ENCODE results near the gene NR3C2. TPM values are rescaled to one million over a fixed set of nuclear protein-coding genes. Genes with fewer than 3 reads are reported as not detected.

Gene NR3C2
- total RNA-seq, 1 experiment from 2014 or later, result 0.96 TPM

- Histone ChIP-seq H3K4me2 (no peak overlapping the region), H3K4me3 (no peak overlapping the region), H3K79me2 (ENCODE audit: low read depth) (no peaks in the 10 kb centered on the region), H3F3A (ENCODE audit: insufficient read depth, low read depth) (no peaks in the 10 kb centered on the region), H3K27ac (no peak overlapping the region), H3K9me2 (ENCODE audit: insufficient read depth) (no peaks in the 10 kb centered on the region), H2AFZ (no peak overlapping the region), H3K4me1 (replicated peaks; ENCODE audit: insufficient read depth) (no peaks in the 10 kb centered on the region), H3K36me3 (ENCODE audit: low read depth) (no peaks in the 10 kb centered on the region), H4K20me1 (ENCODE audit: insufficient read depth) (no peaks in the 10 kb centered on the region), H3K9me3 (ENCODE audit: insufficient read depth, low read depth) (no peaks in the 10 kb centered on the region), H3K27me3 (ENCODE audit: insufficient read depth, low read depth) (no peaks in the 10 kb centered on the region)
- TF ChIP-seq CTCF (conservative IDR thresholded peaks at IDR 0.05), result no peak
- DNase-seq, result no peak
- POLR2A ChIA-PET (ENCODE audit: unreplicated experiment), result no interaction called here
- BruUV-seq (replicated peaks), result no TSS peak
- intact Hi-C loops (cut with micrococcal nuclease; ENCODE audit: unreplicated experiment), result no loop called here
- CTCF ChIA-PET, result no interaction called here
Measured at GRCh38 chr4:148275266-148275665, 166.9 kb downstream of the NR3C2 start.

- no peaks in the 10 kb centered on the region for H3K9me2 ChIP-seq (ENCODE audit: insufficient read depth)
- H2AFZ ChIP-seq, result no peak overlapping the region
- CTCF ChIA-PET, result interaction anchor here (0.6 kb wide), 1 partner anchor 156 kb away, joined by 3 read pairs; no protein-coding TSS in a partner anchor
- no peak for DNase-seq
- H3K27ac ChIP-seq, result no peak overlapping the region
- POLR2A ChIA-PET (ENCODE audit: unreplicated experiment), result no interaction called here
- no peaks in the 10 kb centered on the region for H4K20me1 ChIP-seq (ENCODE audit: insufficient read depth)
- no peaks in the 10 kb centered on the region for H3K36me3 ChIP-seq (ENCODE audit: low read depth)
- no peaks in the 10 kb centered on the region for H3K9me3 ChIP-seq (ENCODE audit: insufficient read depth, low read depth)
- intact Hi-C loops (cut with micrococcal nuclease; ENCODE audit: unreplicated experiment), result no loop called here
- no peaks in the 10 kb centered on the region for H3K27me3 ChIP-seq (ENCODE audit: insufficient read depth, low read depth)
- BruUV-seq (replicated peaks), result no TSS peak
- no peaks in the 10 kb centered on the region for H3K4me1 ChIP-seq (replicated peaks; ENCODE audit: insufficient read depth)
- no peak overlapping the region for H3K4me2 ChIP-seq
- H3F3A ChIP-seq (ENCODE audit: insufficient read depth, low read depth), result no peaks in the 10 kb centered on the region
- H3K4me3 ChIP-seq, result no peak overlapping the region
- no peak for TF ChIP-seq EZH2 (IDR thresholded peaks at IDR 0.05; ENCODE audit: low read depth)
- no peak for TF ChIP-seq CTCF (conservative IDR thresholded peaks at IDR 0.05)
- no peaks in the 10 kb centered on the region for H3K79me2 ChIP-seq (ENCODE audit: low read depth)
Measured at GRCh38 chr4:148273501-148273986, 168.7 kb downstream of the NR3C2 start.

GRCh38 chr4:148271166-148271565 is 171.0 kb downstream of the NR3C2 start:
- ChIA-PET POLR2A (ENCODE audit: unreplicated experiment) (no interaction called here), CTCF (no interaction called here)
- Histone ChIP-seq H3K9me2 (ENCODE audit: insufficient read depth) (no peaks in the 10 kb centered on the region), H3K27ac (no peak overlapping the region), H3K4me3 (no peak overlapping the region), H3K36me3 (ENCODE audit: low read depth) (no peaks in the 10 kb centered on the region), H3F3A (ENCODE audit: insufficient read depth, low read depth) (no peaks in the 10 kb centered on the region), H3K4me2 (no peak overlapping the region), H3K9me3 (ENCODE audit: insufficient read depth, low read depth) (no peaks in the 10 kb centered on the region), H3K27me3 (ENCODE audit: insufficient read depth, low read depth) (no peaks in the 10 kb centered on the region), H3K4me1 (replicated peaks; ENCODE audit: insufficient read depth) (no peaks in the 10 kb centered on the region), H4K20me1 (ENCODE audit: insufficient read depth) (no peaks in the 10 kb centered on the region), H3K79me2 (ENCODE audit: low read depth) (no peaks in the 10 kb centered on the region), H2AFZ (no peak overlapping the region)
- BruUV-seq (replicated peaks), result no TSS peak
- no peak for TF ChIP-seq EZH2 (IDR thresholded peaks at IDR 0.05; ENCODE audit: low read depth)
- no peak for TF ChIP-seq CTCF (conservative IDR thresholded peaks at IDR 0.05)
- intact Hi-C loops (cut with micrococcal nuclease; ENCODE audit: unreplicated experiment), result no loop called here
- DNase-seq, result no peak

Measured in PC-9 (cell line).